GM23338 (cell line): ENCODE results near the gene ZNF282. TPM values are rescaled to one million over a fixed set of nuclear protein-coding genes. Genes with fewer than 3 reads are reported as not detected.

ENCODE experiments used
- ATAC-seq: fragments of 200-7000 bp; cut with Tn5 transposase; 3 replicates; pipeline ENCODE4 v1.9.1; 2020
- DNase-seq: peaks from one replicate; pipeline ENCODE4 v3.0.0-alpha.2; 2015; ENCODE audit warnings: low spot score
- H2AFZ ChIP-seq: fragments of 200-600 bp; sonication (generic); 2 replicates; pipeline ENCODE4 v1.8.0; 2016; ENCODE audit warnings: antibody characterized with exemption, mild to moderate bottlenecking, moderate library complexity
- H3F3A ChIP-seq: fragments of 200-600 bp; sonication (generic); replicated peaks from 2 replicates; pipeline ENCODE4 v1.8.0; 2017; ENCODE audit warnings: antibody characterized with exemption, mixed run types, low read depth
- H3K27ac ChIP-seq: fragments of 200-600 bp; sonication (generic); 2 replicates; pipeline ENCODE4 v1.6.1; 2016; ENCODE audit warnings: low read depth
- H3K27me3 ChIP-seq: fragments of 200-600 bp; sonication (generic); 2 replicates; pipeline ENCODE4 v1.8.0; 2016; ENCODE audit warnings: mild to moderate bottlenecking, mixed run types, moderate library complexity; ENCODE audit not compliant: insufficient read depth
- H3K36me3 ChIP-seq: fragments of 200-600 bp; sonication (generic); 2 replicates; pipeline ENCODE4 v1.8.0; 2016; ENCODE audit warnings: mild to moderate bottlenecking; ENCODE audit not compliant: insufficient read depth
- H3K4me1 ChIP-seq: fragments of 200-600 bp; sonication (generic); 2 replicates; pipeline ENCODE4 v1.8.0; 2016; ENCODE audit warnings: mild to moderate bottlenecking, moderate library complexity; ENCODE audit not compliant: insufficient read depth
- H3K4me2 ChIP-seq: fragments of 200-600 bp; sonication (generic); 2 replicates; pipeline ENCODE4 v1.7.1; 2017; ENCODE audit warnings: mixed run types
- H3K4me3 ChIP-seq: fragments of 200-600 bp; sonication (generic); 2 replicates; pipeline ENCODE4 v1.6.1; 2016; ENCODE audit warnings: mixed run types
- H3K79me2 ChIP-seq: fragments of 200-600 bp; sonication (generic); replicated peaks from 2 replicates; pipeline ENCODE4 v1.8.0; 2017; ENCODE audit warnings: mild to moderate bottlenecking; ENCODE audit not compliant: insufficient read depth
- H3K9me2 ChIP-seq: fragments of 200-600 bp; sonication (generic); 2 replicates; pipeline ENCODE4 v1.8.0; 2017; ENCODE audit not compliant: insufficient read depth
- H4K20me1 ChIP-seq: fragments of 200-600 bp; sonication (generic); replicated peaks from 2 replicates; pipeline ENCODE4 v1.8.0; 2017; ENCODE audit warnings: mild to moderate bottlenecking; ENCODE audit not compliant: insufficient read depth
- H3K27ac Mint-ChIP-seq: 2 replicates; pipeline ENCODE4 v1.8.0; 2020; ENCODE audit warnings: inconsistent platforms, mild to moderate bottlenecking, moderate library complexity, mixed read lengths
- H3K27me3 Mint-ChIP-seq: 3 replicates; pipeline ENCODE4 v1.8.0; 2022; ENCODE audit warnings: low read depth, mild to moderate bottlenecking, moderate library complexity, mixed read lengths, inconsistent platforms; ENCODE audit not compliant: insufficient read depth, poor library complexity
- H3K36me3 Mint-ChIP-seq: 3 replicates; pipeline ENCODE4 v1.8.0; 2021; ENCODE audit warnings: low read depth, mild to moderate bottlenecking, inconsistent platforms, moderate library complexity, mixed read lengths
- H3K4me1 Mint-ChIP-seq: 3 replicates; pipeline ENCODE4 v1.8.0; 2020; ENCODE audit warnings: mild to moderate bottlenecking, inconsistent platforms, mixed read lengths
- H3K4me3 Mint-ChIP-seq: 3 replicates; pipeline ENCODE4 v1.8.0; 2021; ENCODE audit warnings: moderate library complexity, mild to moderate bottlenecking, inconsistent platforms, mixed read lengths
- H3K9me3 Mint-ChIP-seq: 3 replicates; pipeline ENCODE4 v1.8.0; 2020; ENCODE audit warnings: moderate library complexity, mild to moderate bottlenecking, inconsistent platforms, mixed read lengths
- ETS1 ChIP-seq: IDR thresholded peaks from 2 replicates; pipeline ENCODE4 v1.6.1; 2016; ENCODE audit warnings: antibody characterized with exemption
- JUNB ChIP-seq: IDR thresholded peaks from one replicate; pipeline ENCODE4 v1.6.1; 2016; ENCODE audit warnings: antibody characterized with exemption; ENCODE audit not compliant: unreplicated experiment
- NANOG ChIP-seq: IDR thresholded peaks from 2 replicates; pipeline ENCODE4 v1.6.1; 2016; ENCODE audit warnings: antibody characterized with exemption, borderline replicate concordance
- STAT1 ChIP-seq: IDR thresholded peaks from one replicate; pipeline ENCODE4 v1.6.1; 2016; ENCODE audit warnings: antibody characterized with exemption; ENCODE audit not compliant: unreplicated experiment
- ZNF114 ChIP-seq: fragments of 250-450 bp; sonication (Bioruptor Pico); IDR thresholded peaks from 2 replicates; pipeline ENCODE4 v1.5.0; 2020; ENCODE audit warnings: mild to moderate bottlenecking, moderate library complexity
- ZNF331 ChIP-seq: fragments of 250-450 bp; sonication (Bioruptor Pico); IDR thresholded peaks from 2 replicates; pipeline ENCODE4 v1.5.0; 2020; ENCODE audit warnings: low read depth, mild to moderate bottlenecking, moderate library complexity
- polyA plus RNA-seq: library from polyadenylated mRNA; unstranded; fragments of >200 nt; fragmentation: Nextera tagmentation; extraction: Ambion mirVana; gene quantifications from 2 replicates; pipeline ENCODE4 v1.2.1, GENCODE V29; 2016
- total RNA-seq: library from RNA; depleted of rRNA; stranded (reverse); fragments of >200 nt; shearing (Covaris generic); gene quantifications from 2 replicates; pipeline ENCODE4 v1.2.3, GENCODE V29; 2014
- TF ChIP-seq, protein P1 (sequence below): IDR thresholded peaks from one replicate; pipeline ENCODE4 v1.6.1; 2018; ENCODE audit warnings: antibody characterized with exemption; ENCODE audit not compliant: unreplicated experiment
- TF ChIP-seq, protein P2 (sequence below): fragments of 250-450 bp; sonication (Bioruptor Pico); IDR thresholded peaks from 2 replicates; pipeline ENCODE4 v1.5.0; 2020; ENCODE audit warnings: mild to moderate bottlenecking, moderate library complexity

ZNF282 gene
- total and polyA plus RNA-seq, 2 experiments from 2014 or later: 7.2 to 36.3 TPM

DNA sequence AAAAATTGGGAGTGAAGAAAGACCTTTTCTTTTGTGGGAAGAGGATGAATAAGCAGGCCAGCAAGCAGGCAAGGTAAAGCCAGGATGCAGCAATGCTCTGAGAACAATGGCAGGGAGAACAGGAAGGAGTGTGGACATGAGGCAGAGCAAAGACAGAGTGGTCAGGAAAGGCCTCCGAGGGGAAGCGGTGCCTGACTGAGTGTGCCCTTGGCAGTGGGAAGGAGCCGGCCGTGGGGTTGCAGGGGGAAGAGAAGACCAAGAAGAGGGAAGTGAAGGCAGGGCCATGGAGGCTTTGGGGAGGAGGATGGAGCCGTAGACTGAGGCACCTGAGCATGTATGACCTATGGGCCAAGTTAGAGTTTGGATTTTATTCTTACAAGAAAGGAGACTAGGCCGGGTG, 22.2 kb downstream of the ZNF282 start (continued):
- TF ChIP-seq, protein P1, sequence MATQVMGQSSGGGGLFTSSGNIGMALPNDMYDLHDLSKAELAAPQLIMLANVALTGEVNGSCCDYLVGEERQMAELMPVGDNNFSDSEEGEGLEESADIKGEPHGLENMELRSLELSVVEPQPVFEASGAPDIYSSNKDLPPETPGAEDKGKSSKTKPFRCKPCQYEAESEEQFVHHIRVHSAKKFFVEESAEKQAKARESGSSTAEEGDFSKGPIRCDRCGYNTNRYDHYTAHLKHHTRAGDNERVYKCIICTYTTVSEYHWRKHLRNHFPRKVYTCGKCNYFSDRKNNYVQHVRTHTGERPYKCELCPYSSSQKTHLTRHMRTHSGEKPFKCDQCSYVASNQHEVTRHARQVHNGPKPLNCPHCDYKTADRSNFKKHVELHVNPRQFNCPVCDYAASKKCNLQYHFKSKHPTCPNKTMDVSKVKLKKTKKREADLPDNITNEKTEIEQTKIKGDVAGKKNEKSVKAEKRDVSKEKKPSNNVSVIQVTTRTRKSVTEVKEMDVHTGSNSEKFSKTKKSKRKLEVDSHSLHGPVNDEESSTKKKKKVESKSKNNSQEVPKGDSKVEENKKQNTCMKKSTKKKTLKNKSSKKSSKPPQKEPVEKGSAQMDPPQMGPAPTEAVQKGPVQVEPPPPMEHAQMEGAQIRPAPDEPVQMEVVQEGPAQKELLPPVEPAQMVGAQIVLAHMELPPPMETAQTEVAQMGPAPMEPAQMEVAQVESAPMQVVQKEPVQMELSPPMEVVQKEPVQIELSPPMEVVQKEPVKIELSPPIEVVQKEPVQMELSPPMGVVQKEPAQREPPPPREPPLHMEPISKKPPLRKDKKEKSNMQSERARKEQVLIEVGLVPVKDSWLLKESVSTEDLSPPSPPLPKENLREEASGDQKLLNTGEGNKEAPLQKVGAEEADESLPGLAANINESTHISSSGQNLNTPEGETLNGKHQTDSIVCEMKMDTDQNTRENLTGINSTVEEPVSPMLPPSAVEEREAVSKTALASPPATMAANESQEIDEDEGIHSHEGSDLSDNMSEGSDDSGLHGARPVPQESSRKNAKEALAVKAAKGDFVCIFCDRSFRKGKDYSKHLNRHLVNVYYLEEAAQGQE: no peak
- TF ChIP-seq STAT1 (no peak), JUNB (no peak), ZNF331 (CRISPR knock-in tag) (no peak), ETS1 (no peak), NANOG (no peak), ZNF114 (CRISPR knock-in tag) (no peak)

GRCh38 chr7:149218469-149219420, 23.4 kb downstream of the ZNF282 start:
- H3K4me3 Mint-ChIP-seq: no peak overlapping the region
- no peak overlapping the region; the same call in 1 of the 2 replicates for H3K27ac Mint-ChIP-seq
- ATAC-seq (peak; percentile 36; the same call in 2 of the 3 replicates), DNase-seq (no peak)
- peaks cover 3% of the 10 kb centered on the region for H3K27me3 Mint-ChIP-seq
- H3K4me1 Mint-ChIP-seq: peaks cover 13% of the 10 kb centered on the region; the same call in 2 of the 3 replicates
- Histone ChIP-seq H2AFZ (no peak overlapping the region), H3K9me2 (no peaks in the 10 kb centered on the region), H3K4me2 (no peak overlapping the region), H3K27me3 (no peaks in the 10 kb centered on the region), H3K79me2 (no peaks in the 10 kb centered on the region), H4K20me1 (peaks cover 7% of the 10 kb centered on the region), H3K36me3 (peaks cover 16% of the 10 kb centered on the region), H3K4me1 (no peaks in the 10 kb centered on the region), H3K27ac (no peak overlapping the region), H3K4me3 (no peak overlapping the region), H3F3A (no peaks in the 10 kb centered on the region)
- no peaks in the 10 kb centered on the region for H3K9me3 Mint-ChIP-seq
- H3K36me3 Mint-ChIP-seq: peaks cover 72% of the 10 kb centered on the region
- no peak for TF ChIP-seq ZNF114 (CRISPR knock-in tag)
- TF ChIP-seq STAT1: no peak
- TF ChIP-seq, protein P1: no peak
- TF ChIP-seq, protein P2, sequence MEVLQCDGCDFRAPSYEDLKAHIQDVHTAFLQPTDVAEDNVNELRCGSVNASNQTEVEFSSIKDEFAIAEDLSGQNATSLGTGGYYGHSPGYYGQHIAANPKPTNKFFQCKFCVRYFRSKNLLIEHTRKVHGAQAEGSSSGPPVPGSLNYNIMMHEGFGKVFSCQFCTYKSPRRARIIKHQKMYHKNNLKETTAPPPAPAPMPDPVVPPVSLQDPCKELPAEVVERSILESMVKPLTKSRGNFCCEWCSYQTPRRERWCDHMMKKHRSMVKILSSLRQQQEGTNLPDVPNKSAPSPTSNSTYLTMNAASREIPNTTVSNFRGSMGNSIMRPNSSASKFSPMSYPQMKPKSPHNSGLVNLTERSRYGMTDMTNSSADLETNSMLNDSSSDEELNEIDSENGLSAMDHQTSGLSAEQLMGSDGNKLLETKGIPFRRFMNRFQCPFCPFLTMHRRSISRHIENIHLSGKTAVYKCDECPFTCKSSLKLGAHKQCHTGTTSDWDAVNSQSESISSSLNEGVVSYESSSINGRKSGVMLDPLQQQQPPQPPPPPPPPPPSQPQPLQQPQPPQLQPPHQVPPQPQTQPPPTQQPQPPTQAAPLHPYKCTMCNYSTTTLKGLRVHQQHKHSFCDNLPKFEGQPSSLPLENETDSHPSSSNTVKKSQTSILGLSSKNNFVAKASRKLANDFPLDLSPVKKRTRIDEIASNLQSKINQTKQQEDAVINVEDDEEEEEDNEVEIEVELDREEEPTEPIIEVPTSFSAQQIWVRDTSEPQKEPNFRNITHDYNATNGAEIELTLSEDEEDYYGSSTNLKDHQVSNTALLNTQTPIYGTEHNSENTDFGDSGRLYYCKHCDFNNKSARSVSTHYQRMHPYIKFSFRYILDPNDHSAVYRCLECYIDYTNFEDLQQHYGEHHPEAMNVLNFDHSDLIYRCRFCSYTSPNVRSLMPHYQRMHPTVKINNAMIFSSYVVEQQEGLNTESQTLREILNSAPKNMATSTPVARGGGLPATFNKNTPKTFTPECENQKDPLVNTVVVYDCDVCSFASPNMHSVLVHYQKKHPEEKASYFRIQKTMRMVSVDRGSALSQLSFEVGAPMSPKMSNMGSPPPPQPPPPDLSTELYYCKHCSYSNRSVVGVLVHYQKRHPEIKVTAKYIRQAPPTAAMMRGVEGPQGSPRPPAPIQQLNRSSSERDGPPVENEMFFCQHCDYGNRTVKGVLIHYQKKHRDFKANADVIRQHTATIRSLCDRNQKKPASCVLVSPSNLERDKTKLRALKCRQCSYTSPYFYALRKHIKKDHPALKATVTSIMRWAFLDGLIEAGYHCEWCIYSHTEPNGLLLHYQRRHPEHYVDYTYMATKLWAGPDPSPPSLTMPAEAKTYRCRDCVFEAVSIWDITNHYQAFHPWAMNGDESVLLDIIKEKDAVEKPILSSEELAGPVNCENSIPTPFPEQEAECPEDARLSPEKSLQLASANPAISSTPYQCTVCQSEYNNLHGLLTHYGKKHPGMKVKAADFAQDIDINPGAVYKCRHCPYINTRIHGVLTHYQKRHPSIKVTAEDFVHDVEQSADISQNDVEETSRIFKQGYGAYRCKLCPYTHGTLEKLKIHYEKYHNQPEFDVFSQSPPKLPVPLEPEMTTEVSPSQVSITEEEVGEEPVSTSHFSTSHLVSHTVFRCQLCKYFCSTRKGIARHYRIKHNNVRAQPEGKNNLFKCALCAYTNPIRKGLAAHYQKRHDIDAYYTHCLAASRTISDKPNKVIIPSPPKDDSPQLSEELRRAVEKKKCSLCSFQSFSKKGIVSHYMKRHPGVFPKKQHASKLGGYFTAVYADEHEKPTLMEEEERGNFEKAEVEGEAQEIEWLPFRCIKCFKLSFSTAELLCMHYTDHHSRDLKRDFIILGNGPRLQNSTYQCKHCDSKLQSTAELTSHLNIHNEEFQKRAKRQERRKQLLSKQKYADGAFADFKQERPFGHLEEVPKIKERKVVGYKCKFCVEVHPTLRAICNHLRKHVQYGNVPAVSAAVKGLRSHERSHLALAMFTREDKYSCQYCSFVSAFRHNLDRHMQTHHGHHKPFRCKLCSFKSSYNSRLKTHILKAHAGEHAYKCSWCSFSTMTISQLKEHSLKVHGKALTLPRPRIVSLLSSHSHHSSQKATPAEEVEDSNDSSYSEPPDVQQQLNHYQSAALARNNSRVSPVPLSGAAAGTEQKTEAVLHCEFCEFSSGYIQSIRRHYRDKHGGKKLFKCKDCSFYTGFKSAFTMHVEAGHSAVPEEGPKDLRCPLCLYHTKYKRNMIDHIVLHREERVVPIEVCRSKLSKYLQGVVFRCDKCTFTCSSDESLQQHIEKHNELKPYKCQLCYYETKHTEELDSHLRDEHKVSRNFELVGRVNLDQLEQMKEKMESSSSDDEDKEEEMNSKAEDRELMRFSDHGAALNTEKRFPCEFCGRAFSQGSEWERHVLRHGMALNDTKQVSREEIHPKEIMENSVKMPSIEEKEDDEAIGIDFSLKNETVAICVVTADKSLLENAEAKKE: no peak
- no peak for TF ChIP-seq NANOG
